Tibial nerve (tissue), 3 donors: ENCODE results near the gene RNF212.

ENCODE experiments used
- CTCF ChIP-seq, 5 experiments: fragments of 200-600 bp in 3 of 5; fragments of 450-650 bp in 2 of 5; sonication (generic) in 3 of 5; IDR thresholded peaks; one replicate each; pipeline ENCODE4 v1.5.1; 2016 to 2019; ENCODE audit warnings: antibody characterized with exemption in 5 of 5, mild to moderate bottlenecking in 3 of 5, moderate library complexity in 2 of 5
- POLR2A ChIP-seq, 2 donors: fragments of 450-650 bp; IDR thresholded peaks; one replicate each; pipeline ENCODE4 v1.6.1; 2017; ENCODE audit warnings: antibody characterized with exemption in 2 of 2, mild to moderate bottlenecking in 2 of 2, moderate library complexity in 2 of 2

DNA sequence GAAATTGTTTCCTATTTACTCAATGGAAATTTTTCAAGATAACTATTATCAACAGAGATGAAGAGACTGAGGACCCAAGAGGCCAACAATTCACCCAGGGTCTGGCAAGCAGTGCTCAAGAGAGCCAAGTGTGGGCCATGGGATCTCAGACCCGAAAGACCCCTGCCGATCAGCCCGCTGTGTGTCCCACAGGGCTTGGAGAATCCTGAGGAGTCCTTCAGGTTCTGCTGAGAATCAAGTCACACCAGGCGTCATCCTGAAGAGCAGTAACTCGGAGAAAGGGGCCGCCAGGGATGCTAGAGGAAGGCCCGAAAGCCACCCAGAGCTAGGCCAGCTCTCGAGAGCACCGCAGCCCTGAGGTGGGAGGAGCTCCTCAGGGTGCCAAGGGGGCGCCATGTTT, 53.2 kb downstream of the RNF212 start:
- TF ChIP-seq CTCF (IDR thresholded peaks at IDR 0.05): no peak
- TF ChIP-seq POLR2A (IDR thresholded peaks at IDR 0.05): no peak
